ENCODE measurements around the gene PDSS2.

The PDSS2 gene

GRCh38 chr6:107319906-107320530 is 139.3 kb downstream of the PDSS2 start:
- Histone ChIP-seq H3K9ac (ENCODE audit: low read length) (no peak overlapping the region), H3K9me2 (replicated peaks; ENCODE audit: insufficient read depth, low read length) (no peaks in the 10 kb centered on the region), H3K27ac (ENCODE audit: low read depth, low read length) (no peak overlapping the region), H3K79me2 (ENCODE audit: insufficient read depth, low read length) (no peaks in the 10 kb centered on the region), H2AFZ (ENCODE audit: low read depth, low read length, severe bottlenecking) (no peak overlapping the region), H3K27me3 (ENCODE audit: low read length) (no peaks in the 10 kb centered on the region), H3K4me2 (ENCODE audit: low read depth, low read length, poor library complexity, severe bottlenecking) (no peak overlapping the region), H3K9me3 (ENCODE audit: insufficient read depth, low read length) (no peaks in the 10 kb centered on the region), H4K20me1 (ENCODE audit: low read depth, low read length) (no peaks in the 10 kb centered on the region), H3F3A (ENCODE audit: insufficient read depth) (no peaks in the 10 kb centered on the region), H3K36me3 (ENCODE audit: low read length) (no peaks in the 10 kb centered on the region), H3K4me3 (ENCODE audit: insufficient read depth, low read length, poor library complexity, severe bottlenecking) (no peak overlapping the region)
- TF ChIP-seq EZH2phosphoT487 (conservative IDR thresholded peaks at IDR 0.05; ENCODE audit: low read length), result no peak
- no peak for TF ChIP-seq CTCF (IDR thresholded peaks at IDR 0.05; ENCODE audit: insufficient read depth, low read length, poor library complexity, severe bottlenecking)

DNA sequence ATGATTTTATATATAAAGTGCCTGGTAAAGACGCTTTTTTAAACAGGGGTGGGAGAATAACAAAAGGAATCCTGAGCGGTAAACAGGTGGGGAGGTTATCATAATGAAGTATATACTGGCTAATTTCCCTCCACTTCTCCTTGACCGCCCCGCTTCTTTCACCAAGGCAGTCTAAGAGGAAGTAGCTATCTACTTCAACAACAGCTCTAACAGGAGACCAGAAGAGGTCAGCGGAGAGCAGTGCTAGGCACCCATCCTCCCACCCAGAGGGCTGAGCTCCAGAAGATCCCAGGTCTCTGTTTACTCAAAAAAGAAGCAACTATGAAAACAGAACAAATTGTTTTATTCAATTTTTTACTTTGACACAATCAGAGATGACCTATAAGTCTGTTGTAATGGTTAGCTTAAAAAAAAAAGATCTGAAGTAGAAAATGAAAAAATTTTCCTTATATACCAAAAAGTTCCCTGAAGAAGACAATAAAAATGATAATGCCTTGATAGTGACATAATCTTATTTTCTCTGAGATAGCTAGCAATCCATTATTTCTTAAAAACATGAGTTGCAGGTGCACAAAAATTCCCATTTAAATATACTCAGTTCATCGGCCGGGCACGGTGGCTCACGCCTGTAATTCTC is 141.1 kb downstream of the PDSS2 start:
- no peak for TF ChIP-seq EZH2phosphoT487 (conservative IDR thresholded peaks at IDR 0.05; ENCODE audit: low read length)
- peak; percentile 79 for TF ChIP-seq CTCF (IDR thresholded peaks at IDR 0.05; ENCODE audit: insufficient read depth, low read length, poor library complexity, severe bottlenecking)

DNA sequence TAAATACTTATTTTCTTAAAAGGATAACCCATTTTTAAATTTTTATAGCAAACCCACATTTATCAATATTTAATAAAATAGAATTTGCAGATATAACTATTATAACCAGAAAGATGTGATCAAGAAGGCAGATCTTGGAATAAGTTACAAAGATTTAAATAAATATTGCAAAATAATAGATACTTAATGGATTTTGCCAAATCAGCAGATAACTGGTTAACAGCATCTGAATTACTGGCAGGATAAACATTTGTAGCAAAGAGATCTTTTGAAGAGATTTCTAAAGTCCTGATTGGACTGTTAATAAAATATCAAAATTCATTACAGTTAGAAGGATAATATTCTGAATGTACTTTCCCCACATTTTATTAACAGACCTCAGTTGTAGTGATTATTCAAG is 144.2 kb downstream of the PDSS2 start:
- H3K27ac ChIP-seq (ENCODE audit: low read depth, low read length), result no peak overlapping the region
- H3F3A ChIP-seq (ENCODE audit: insufficient read depth), result no peaks in the 10 kb centered on the region
- H4K20me1 ChIP-seq (ENCODE audit: low read depth, low read length), result no peaks in the 10 kb centered on the region
- H3K9me3 ChIP-seq (ENCODE audit: insufficient read depth, low read length), result no peaks in the 10 kb centered on the region
- no peak overlapping the region for H3K9ac ChIP-seq (ENCODE audit: low read length)
- no peak overlapping the region for H3K4me3 ChIP-seq (ENCODE audit: insufficient read depth, low read length, poor library complexity, severe bottlenecking)
- H3K36me3 ChIP-seq (ENCODE audit: low read length), result no peaks in the 10 kb centered on the region
- no peaks in the 10 kb centered on the region for H3K79me2 ChIP-seq (ENCODE audit: insufficient read depth, low read length)
- no peak overlapping the region for H3K4me2 ChIP-seq (ENCODE audit: low read depth, low read length, poor library complexity, severe bottlenecking)
- H3K27me3 ChIP-seq (ENCODE audit: low read length), result no peaks in the 10 kb centered on the region
- no peaks in the 10 kb centered on the region for H3K9me2 ChIP-seq (replicated peaks; ENCODE audit: insufficient read depth, low read length)
- no peak overlapping the region for H2AFZ ChIP-seq (ENCODE audit: low read depth, low read length, severe bottlenecking)
- TF ChIP-seq CTCF (IDR thresholded peaks at IDR 0.05; ENCODE audit: insufficient read depth, low read length, poor library complexity, severe bottlenecking) (no peak), EZH2phosphoT487 (conservative IDR thresholded peaks at IDR 0.05; ENCODE audit: low read length) (no peak)

More for the DNA sequence above, 141.1 kb downstream of the PDSS2 start:
- H2AFZ ChIP-seq (ENCODE audit: low read depth, low read length, severe bottlenecking), result no peak overlapping the region
- no peak overlapping the region for H3K4me2 ChIP-seq (ENCODE audit: low read depth, low read length, poor library complexity, severe bottlenecking)
- H4K20me1 ChIP-seq (ENCODE audit: low read depth, low read length), result no peaks in the 10 kb centered on the region
- H3K27me3 ChIP-seq (ENCODE audit: low read length), result no peaks in the 10 kb centered on the region
- no peaks in the 10 kb centered on the region for H3K9me3 ChIP-seq (ENCODE audit: insufficient read depth, low read length)
- no peak overlapping the region for H3K4me3 ChIP-seq (ENCODE audit: insufficient read depth, low read length, poor library complexity, severe bottlenecking)
- no peaks in the 10 kb centered on the region for H3K79me2 ChIP-seq (ENCODE audit: insufficient read depth, low read length)
- no peaks in the 10 kb centered on the region for H3F3A ChIP-seq (ENCODE audit: insufficient read depth)
- no peak overlapping the region for H3K27ac ChIP-seq (ENCODE audit: low read depth, low read length)
- no peaks in the 10 kb centered on the region for H3K36me3 ChIP-seq (ENCODE audit: low read length)
- no peak overlapping the region for H3K9ac ChIP-seq (ENCODE audit: low read length)
- H3K9me2 ChIP-seq (replicated peaks; ENCODE audit: insufficient read depth, low read length), result no peaks in the 10 kb centered on the region

All from SU-DHL-6 (cell line).